G401.6 (cell line): Measurements from ENCODE around the gene LRCOL1.

Experiments
- FAIRE-seq: peaks from 2 replicates; lab custom pipeline; 2012; peaks lifted over from hg19 to GRCh38; lab: Jason Lieb, UNC

Gene LRCOL1

DNA sequence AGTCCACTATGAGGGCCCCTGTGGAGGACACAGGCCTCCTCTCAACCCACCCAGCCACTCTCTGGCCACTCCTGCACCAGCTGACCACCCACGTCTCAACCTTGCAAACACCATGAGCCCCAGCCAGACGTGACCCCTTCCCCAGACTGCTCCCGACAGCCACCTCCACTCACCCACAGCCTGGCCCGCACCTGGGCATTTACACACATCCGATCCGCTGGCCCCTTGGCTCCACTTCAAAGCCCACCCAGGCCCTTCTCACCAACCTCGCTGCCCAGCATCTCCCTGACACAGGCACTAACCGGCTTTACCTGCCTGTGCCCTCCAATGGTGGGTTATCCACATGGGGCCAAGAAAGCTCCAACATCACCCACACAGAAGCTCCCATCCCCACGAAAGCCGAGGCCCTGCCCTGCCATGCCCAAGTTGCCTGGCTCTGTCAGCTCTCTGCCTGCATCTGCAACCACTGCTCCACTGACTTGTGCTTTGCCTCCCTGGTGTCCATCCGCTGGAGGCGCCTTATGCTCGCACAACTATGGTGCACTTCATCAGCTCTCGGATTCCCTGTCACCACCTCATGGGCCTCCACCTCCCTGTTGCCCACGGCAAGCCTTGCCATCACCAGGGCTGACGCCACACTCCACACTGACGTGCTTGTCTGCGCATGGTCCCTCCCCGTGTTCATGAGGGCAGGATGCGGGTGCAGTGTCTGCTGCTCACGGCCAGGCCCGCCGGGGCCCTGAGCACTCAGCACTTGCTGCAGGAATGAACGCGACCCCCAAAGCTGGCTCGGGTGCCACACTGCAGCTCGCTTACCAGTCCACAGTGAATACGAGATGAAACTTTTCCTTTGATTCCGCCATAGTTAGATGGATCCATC, 24.9 kb upstream of the LRCOL1 start:
- no peak for FAIRE-seq

DNA sequence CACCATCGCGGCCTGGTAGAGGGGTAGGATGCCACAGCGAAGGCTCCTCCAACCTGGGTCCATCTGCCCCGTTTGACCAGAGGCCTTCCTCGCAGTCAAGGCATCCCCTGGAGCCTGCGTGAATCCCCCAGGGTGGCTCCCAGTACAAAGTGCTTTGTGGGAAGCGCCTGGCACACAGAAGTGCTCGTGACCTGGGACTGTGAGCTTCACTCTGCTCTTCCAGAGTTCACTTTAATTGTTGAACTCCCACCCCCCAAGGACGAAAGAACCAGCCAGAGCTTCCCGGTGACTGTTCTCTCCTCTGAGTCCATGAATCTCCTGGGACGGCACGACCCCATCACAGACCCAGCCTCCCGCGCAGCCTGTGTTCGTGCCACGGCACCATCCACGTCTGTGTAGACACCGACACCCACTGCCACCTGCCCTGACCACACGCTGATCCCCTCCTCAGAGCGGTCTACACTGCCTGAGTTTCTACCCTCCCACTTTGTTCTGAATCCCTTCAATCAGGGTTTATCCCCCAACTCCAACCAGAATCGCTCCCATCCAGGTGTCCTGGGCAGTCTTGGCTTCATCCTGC, 24.1 kb upstream of the LRCOL1 start:
- FAIRE-seq, result no peak

DNA sequence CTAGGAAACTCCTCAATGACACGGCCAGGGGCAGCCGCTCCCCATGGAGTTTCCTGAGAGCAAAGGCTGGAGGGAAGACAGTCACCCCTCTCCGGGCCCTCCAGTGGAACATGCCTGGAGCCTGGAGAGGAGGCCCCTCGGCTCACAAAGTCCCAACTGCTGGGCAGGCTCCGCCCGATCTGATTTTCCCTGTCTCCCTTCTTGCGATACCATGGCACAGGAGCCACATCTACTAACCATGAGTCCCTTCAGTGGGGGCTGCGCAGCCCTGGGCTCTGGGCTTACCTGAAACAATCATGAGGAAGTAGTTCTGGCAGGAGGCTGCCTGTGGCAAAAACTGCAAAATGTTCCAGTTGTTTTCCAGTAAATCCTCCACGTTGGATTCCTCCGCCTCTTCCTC, 23.5 kb upstream of the LRCOL1 start:
- FAIRE-seq, result no peak

DNA sequence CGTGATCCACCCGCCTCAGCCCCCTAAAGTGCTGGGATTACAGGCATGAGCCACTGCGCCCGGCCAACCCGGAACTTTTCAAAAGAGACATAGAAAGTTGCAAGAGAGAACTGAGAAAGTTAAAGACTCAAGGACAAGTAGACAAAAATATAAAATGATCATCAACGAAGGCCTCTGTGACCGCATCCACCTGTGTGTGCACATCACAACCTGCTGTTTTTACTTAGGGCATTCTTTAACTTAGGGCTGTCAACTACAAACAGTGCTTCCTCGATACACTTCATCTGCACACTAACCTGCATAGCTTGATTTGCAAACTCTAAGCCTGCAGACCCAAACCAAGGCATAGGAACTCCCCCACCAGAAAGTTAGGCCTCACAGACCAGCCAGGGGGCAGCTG, 23.0 kb upstream of the LRCOL1 start:
- no peak for FAIRE-seq

GRCh38 chr12:132632521-132633228, 22.3 kb upstream of the LRCOL1 start:
- no peak for FAIRE-seq

GRCh38 chr12:132631666-132632065, 21.3 kb upstream of the LRCOL1 start:
- no peak for FAIRE-seq

DNA sequence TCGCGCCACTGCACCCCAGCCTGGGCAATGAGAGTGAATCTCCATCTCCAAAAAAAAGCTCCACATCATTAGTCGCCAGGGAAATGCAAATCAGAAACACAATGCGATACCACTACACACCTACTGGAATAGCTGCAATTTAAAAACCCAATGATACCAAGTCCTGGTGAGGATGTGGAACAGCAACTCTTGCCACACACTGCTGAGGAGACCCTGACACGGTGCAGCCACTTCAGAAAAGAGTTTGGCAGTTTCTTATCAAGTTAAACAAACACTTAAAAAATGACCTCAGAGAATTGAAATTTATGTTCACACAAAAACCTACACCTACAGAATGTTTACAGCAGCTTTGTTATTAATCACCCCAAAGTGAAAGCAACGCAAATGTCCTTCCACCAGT, 20.3 kb upstream of the LRCOL1 start:
- FAIRE-seq, result no peak

GRCh38 chr12:132629330-132629729, 18.9 kb upstream of the LRCOL1 start:
- FAIRE-seq, result no peak

GRCh38 chr12:132625731-132626430, 15.5 kb upstream of the LRCOL1 start:
- FAIRE-seq, result no peak

DNA sequence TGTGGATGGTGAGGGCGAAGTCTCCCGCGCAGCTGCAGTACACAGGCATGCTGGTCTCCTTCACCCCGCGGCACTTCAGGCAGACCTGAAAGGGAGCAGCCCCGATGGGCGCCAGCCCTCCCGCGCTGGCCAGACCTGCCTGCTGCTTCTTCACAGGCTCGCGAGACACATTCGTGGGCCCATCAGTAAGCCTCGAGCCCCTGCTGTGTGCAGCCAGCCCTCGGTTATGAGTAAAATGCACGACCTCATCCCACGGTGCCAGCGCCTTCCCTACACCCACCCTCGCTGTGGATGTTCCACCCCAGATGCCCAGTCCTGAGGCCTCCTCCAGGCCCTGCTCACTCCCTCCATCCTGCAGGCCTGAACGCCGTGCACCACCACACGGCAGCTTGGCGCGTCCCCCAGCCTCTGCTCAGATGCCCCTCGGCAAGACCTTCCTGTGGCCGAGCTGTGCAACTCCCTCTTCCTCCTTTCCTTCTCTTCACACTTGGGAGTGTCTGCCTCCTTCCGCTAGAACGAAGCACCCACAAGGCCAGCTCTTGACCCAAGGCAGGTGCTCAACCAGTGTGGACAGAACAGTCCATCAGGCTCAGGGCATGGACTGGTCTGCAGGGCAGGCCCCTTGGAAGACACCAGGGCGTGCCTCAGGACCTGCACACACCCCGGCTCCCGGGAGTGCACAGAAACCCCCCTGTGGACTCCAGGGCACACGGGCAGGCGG, 14.7 kb upstream of the LRCOL1 start:
- no peak for FAIRE-seq

- FAIRE-seq, result no peak
These were observed 13.9 kb upstream of the LRCOL1 start for GRCh38 chr12:132624186-132624855.

DNA sequence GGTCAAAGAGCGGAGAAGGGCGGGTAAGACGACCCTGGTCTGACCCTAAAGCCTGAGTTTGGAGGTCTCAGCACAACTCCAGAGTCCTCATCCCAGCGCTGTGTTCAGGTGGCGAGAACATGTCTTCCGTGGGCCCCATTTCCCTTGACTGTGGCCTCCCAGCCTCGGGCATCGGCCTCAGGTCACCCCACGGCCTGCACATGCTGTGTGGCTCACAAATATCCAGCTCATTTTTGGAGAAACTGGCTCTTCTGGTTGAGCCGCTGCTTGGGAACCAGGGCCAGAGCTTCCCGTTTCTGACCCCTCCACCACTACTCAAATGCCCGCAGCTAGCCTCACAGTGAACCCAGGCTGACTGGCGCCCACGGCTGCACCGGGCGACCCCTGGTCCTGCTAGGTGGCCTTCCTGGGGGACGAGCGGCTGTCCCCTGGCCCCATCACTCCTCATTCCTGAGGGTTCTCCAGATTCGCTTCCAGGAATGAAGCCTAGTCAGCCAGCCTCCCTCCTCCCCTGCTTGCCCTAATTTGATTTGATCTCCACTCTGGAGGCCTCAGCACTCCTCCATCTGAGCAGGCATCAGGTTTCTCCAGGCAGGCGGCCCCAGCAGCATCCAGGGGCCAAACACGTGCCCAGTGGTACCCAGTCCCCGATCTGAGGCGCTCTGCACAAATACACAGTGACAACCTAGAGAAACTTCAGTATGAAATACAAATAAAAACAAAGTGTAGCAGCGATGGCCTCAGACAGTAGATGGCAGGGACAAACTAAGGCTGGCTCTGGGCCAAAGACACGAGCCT, 12.9 kb upstream of the LRCOL1 start:
- no peak for FAIRE-seq

- no peak for FAIRE-seq
These were observed 12.2 kb upstream of the LRCOL1 start for GRCh38 chr12:132622437-132623071.

DNA sequence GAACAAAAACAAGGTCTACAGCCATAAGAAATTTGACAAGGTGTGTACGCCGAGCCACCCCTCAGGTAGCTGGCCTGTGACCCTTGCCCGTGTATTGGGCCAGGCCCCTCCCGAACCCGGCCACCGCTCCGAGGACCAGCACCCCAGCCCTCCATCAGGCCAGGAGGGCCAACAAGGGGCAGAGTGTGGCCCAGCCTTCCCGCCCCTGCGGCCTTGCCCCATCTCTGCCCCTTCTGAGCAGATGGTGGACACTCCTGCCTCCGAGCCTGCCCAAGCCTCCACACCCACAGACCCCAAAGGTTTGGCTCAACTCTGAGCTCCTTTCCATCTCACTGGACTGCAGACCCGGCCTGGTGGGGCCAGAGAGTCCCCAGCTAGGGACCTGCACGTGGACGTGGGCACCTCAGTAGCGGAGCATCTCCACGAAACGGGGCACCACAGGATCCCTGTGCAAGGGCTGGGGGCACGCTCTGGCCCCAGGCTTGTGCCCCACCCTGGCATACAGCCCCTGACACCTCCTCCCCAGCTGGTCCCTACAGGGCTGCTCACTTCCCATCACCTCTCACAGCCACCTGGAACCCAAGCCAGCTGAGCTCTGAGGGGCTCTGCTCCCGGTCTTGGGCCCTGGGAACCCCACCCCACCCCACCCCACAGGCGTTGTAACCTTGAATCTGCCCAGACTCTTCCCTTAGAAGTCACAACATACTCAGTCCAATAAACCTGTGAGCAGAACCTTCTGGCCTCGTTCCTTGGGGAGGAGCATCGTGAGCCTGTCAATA, 11.5 kb upstream of the LRCOL1 start:
- FAIRE-seq, result no peak

DNA sequence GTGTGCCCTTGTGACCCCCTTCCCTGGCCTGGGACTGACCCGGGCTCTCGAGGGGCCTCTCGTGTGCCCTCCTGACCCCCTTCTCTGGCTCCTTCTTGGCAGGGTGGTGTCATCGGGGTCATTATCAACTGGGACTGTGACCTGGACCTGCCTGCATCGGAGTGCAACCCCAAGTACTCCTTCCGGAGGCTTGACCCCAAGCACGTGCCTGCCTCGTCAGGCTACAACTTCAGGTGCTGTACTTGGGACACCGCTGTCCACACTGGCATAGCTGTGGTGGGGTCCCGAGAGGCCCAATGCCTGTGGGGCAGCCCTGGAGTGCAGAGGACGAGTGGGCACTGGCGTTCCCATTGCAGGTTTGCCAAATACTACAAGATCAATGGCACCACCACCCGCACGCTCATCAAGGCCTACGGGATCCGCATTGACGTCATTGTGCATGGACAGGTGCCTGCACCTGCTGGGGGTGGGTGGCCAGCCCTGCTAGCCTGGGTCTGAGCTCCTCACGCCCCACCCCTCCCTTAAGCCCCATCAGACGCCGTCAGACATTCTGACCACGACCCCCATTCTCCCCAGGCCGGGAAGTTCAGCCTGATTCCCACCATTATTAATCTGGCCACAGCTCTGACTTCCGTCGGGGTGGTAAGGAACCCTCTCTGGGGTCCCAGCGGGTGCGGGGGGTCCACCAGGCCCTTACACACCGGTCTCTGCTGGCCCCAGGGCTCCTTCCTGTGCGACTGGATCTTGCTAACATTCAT, 10.7 kb upstream of the LRCOL1 start:
- no peak for FAIRE-seq

DNA sequence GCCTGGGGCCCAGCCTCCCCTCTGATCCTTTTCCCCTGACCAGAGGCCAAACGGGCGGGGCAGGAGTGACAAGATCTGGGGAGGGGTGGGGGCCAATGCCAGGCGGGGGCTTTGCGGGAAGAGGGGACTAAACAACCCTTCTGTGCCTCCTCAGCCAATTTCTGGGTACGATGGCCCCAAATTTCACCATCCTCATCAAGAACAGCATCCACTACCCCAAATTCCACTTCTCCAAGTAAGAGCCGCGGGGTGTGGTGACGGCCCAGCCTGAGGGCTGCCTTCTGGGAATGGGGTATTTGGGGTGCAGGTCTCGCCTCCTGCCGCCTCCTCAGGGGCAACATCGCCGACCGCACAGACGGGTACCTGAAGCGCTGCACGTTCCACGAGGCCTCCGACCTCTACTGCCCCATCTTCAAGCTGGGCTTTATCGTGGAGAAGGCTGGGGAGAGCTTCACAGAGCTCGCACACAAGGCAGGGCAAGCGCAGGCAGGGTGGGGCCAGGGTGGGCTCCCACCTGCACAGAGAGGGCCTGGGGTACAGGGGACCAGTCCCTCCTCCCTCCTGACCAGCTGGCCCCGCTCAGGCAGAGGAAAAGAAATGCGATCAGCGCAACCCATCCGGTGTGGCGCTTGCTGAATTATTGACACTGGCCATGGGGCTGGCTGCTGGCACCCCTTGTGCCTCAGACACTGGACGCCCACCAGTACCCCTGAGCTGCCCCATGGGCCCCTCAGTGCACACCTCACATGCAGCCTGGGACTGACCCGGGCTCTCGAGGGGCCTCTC, 9.9 kb upstream of the LRCOL1 start:
- FAIRE-seq, result no peak

DNA sequence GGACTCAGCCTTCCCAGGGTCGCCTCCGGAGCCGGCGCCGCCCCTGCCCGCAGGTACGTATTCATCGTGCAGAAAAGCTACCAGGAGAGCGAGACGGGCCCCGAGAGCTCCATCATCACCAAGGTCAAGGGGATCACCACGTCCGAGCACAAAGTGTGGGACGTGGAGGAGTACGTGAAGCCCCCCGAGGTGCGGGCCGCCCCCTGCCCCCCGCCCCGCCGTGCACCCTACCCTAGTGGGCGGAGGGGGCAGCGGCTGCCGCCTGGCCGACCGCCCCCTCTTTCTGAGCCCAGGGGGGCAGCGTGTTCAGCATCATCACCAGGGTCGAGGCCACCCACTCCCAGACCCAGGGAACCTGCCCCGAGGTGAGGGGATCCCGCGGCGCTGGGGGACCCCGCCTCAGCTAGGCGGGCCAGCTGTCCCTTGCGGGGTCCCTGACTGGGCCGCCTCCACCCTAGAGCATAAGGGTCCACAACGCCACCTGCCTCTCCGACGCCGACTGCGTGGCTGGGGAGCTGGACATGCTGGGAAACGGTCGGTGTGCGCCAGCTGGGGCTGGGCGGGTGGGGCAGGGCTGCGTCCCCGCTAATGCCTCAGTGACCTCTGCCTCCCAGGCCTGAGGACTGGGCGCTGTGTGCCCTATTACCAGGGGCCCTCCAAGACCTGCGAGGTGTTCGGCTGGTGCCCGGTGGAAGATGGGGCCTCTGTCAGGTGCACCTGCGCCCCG, 9.2 kb upstream of the LRCOL1 start:
- FAIRE-seq, result no peak
